ENCODE measurements around the gene MMP28. TPM values are rescaled to one million over a fixed set of nuclear protein-coding genes. Genes with fewer than 3 reads are reported as not detected.

MMP28 gene
- total RNA-seq, 1 experiment from 2014 or later = 0.68 TPM

GRCh38 chr17:35726127-35726952, 69.1 kb downstream of the MMP28 start:
- DNase-seq (ENCODE audit: low spot score) = peak; percentile 43

DNA sequence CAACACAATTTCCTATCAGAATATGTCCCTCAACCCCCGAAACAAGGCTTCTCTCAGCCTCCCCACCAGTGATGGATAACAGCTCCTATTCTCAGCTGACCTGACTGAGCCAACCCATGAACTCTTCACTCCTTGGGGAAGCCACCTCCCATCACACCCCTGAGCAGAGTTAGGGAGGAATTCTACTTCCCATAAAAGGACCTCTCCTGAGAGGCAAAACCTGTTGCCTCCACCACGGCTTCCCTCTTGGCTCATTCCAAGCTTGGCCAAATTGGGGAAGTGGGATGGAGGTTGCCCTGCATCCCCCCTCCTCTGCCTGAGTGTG, 69.7 kb downstream of the MMP28 start:
- DNase-seq (ENCODE audit: low spot score) = no peak

- no peak for DNase-seq (ENCODE audit: low spot score)
These were observed 70.4 kb downstream of the MMP28 start for GRCh38 chr17:35725058-35725457.

GRCh38 chr17:35723735-35724134, 71.7 kb downstream of the MMP28 start:
- DNase-seq (ENCODE audit: low spot score) = no peak

DNA sequence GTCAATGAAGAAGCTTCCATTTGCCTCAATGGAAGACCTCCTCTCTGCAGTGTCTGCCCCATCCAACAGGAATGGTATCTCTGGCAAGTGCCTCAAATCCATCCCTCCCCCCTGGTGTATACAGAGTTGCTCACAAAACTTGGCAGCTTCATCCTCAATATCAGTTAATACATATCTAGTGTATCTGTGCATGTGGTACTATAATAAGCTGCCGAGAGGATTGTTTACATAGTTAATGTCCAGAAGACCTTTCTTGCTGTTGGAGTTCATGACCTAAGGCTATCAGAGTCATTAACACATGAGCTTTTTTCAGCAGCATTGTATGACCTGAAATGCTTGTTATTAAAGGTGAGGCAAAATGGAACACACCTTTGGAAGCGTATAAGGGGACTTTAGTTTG, 78.0 kb downstream of the MMP28 start:
- no peak for DNase-seq (ENCODE audit: low spot score)

DNA sequence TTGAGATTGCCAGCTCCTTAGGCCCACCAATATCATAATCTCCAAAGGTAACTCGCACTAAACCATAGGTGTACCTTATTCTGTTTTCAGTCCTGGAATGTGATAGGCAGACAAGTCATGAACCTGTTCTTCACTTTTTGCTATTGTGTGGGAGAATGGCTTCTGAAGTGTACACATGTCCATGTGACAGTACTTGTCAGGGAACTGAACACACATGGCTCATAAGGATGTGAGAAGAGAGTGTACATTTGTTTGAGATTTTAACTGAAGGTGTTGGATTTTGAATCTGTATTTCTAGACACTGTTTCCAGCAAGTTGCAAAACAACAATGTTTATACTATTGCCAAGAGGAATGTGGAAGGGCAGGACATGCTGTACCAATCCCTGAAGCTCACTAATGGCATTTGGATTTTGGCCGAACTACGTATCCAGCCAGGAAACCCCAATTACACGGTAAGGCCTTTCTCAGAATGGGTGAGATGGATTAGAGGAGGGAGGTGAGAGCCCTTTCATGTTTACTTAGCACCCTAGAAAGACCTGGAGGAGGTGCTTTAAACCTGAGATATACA, 78.5 kb downstream of the MMP28 start:
- no peak for DNase-seq (ENCODE audit: low spot score)

DNA sequence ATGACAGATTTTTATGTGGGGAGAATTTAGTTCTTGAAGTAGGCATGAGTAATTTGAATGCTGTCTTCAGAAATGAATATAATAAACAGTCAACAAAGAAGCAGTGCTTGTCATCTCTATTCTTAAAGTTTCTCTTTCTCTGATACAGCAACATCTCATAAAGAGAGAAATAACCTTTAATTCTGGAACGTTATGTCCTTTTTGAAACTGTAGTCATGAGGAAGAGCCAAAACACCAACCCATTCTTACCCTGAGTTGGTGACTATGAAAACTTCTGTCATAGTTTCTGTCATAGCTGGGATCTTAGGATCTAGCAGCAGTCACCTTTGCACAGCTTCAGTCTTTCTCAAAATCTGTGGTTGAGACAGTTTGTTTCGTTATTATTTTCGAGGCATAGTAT, 79.3 kb downstream of the MMP28 start:
- no peak for DNase-seq (ENCODE audit: low spot score)

Other genes starting within 250 kb of the MMP28 start
- gene SLFN14, start 234.8 kb downstream of the MMP28 start, total RNA-seq (2014; rRNA removed; shearing (Covaris generic)) = not detected in 2 replicates
- 11.1 and 13.7 TPM in 2 replicates for gene PEX12, start 217.1 kb downstream of the MMP28 start, total RNA-seq (2014; rRNA removed; shearing (Covaris generic))
- 40.1 and 57.2 TPM in 2 replicates for gene AP2B1, start 208.3 kb downstream of the MMP28 start, total RNA-seq (2014; rRNA removed; shearing (Covaris generic))
- gene RASL10B, start 64.0 kb downstream of the MMP28 start, total RNA-seq (2014; rRNA removed; shearing (Covaris generic)) = 6.2 and 6.4 TPM in 2 replicates
- 0.04 TPM in 2 replicates for gene GAS2L2, start 42.4 kb downstream of the MMP28 start, total RNA-seq (2014; rRNA removed; shearing (Covaris generic))
- gene C17orf50, start 34.8 kb downstream of the MMP28 start, total RNA-seq (2014; rRNA removed; shearing (Covaris generic)) = not detected in 2 replicates
- 17.8 and 19.8 TPM in 2 replicates for gene TAF15, start 13.8 kb upstream of the MMP28 start, total RNA-seq (2014; rRNA removed; shearing (Covaris generic))
- not detected in 2 replicates for gene HEATR9, start 73.2 kb upstream of the MMP28 start, total RNA-seq (2014; rRNA removed; shearing (Covaris generic))
- gene CCL5, start 84.7 kb upstream of the MMP28 start, total RNA-seq (2014; rRNA removed; shearing (Covaris generic)) = 0.31 TPM in 1 of 2 replicates, not detected in the other
- 0.66 and 1.1 TPM in 2 replicates for gene RDM1, start 135.1 kb upstream of the MMP28 start, total RNA-seq (2014; rRNA removed; shearing (Covaris generic))
- not detected in 2 replicates for gene LYZL6, start 148.1 kb upstream of the MMP28 start, total RNA-seq (2014; rRNA removed; shearing (Covaris generic))
- not detected in 2 replicates for gene CCL16, start 185.9 kb upstream of the MMP28 start, total RNA-seq (2014; rRNA removed; shearing (Covaris generic))
- not detected in 2 replicates for gene CCL14, start 191.1 kb upstream of the MMP28 start, total RNA-seq (2014; rRNA removed; shearing (Covaris generic))
- gene CCL15, start 205.9 kb upstream of the MMP28 start, total RNA-seq (2014; rRNA removed; shearing (Covaris generic)) = not detected in 2 replicates
- not detected in 2 replicates for gene CCL23, start 222.3 kb upstream of the MMP28 start, total RNA-seq (2014; rRNA removed; shearing (Covaris generic))

All from H4 (cell line).